ENCODE data around the gene C4orf46. TPM values are rescaled to one million over a fixed set of nuclear protein-coding genes. Genes with fewer than 3 reads are reported as not detected.
"Not testable (repeated sequence)": the region's sequence is repeated elsewhere in the genome, so short reads cannot be mapped to it uniquely, and the experiment has no call there.

C4orf46 gene
- total and polyA plus RNA-seq, 2 of the 4 experiments (the other 2 are of a cell fraction) = 8.1 to 10.0 TPM

DNA sequence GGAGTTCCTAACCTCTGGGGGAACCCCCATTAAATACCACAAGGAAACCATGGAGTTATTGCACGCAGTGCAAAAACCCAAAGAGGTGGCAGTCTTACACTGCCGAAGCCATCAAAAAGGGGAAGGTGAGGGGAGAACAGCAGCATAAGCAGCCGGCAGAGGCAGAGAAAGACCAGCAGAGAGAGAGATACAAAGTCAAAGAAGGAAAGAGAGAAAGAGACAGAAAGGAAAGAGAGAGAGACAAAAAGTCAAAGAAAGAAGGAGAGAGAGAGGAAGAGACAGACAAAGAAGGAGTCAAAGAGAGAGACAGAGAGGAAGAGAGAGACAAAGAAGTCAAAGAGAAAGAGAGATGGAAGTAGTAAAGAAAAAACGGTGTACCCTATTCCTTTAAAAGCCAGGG lies 8.4 kb downstream of the C4orf46 start:
- H3K56ac ChIP-seq (ENCODE audit: extremely low read depth, insufficient read depth, low read length); BruUV-seq (replicated peaks); dilution Hi-C loops (cut with HindIII; ENCODE audit: low sequenced_read_pairs, unreplicated experiment): not testable (repeated sequence)

More for the DNA sequence above, 8.4 kb downstream of the C4orf46 start:
- H3K79me1 ChIP-seq (ENCODE audit: low read depth in 1 of 2, low read length in 2 of 2); H2BK15ac ChIP-seq (ENCODE audit: low read depth, low read length); H3K36me3 ChIP-seq (ENCODE audit: control insufficient read depth, insufficient read depth, low read length); H2BK120ac ChIP-seq (ENCODE audit: low read depth, low read length); POLR2A ChIA-PET (ENCODE audit: unreplicated experiment); H2AK9ac ChIP-seq (replicated peaks; ENCODE audit: low read depth, low read length, poor library complexity); H3K4me3 ChIP-seq (ENCODE audit: insufficient read depth, low read depth, low read length); H4K20me1 ChIP-seq (ENCODE audit: insufficient read depth, low read length); H4K8ac ChIP-seq (ENCODE audit: low read depth in 2 of 2, low read length in 2 of 2); H3K18ac ChIP-seq (ENCODE audit: low read depth, low read length); H4K5ac ChIP-seq (ENCODE audit: low read depth, low read length); DNase-seq; H2BK20ac ChIP-seq (ENCODE audit: low read depth, low read length); H3K14ac ChIP-seq (replicated peaks; ENCODE audit: low read depth, low read length); H2AK5ac ChIP-seq (ENCODE audit: low read depth, low read length); intact Hi-C loops (cut with micrococcal nuclease); H3K4me2 ChIP-seq (ENCODE audit: low read depth, low read length); H3K9ac ChIP-seq (ENCODE audit: low read depth, low read length); ATAC-seq (ENCODE audit: low read depth); H3K9me3 ChIP-seq (ENCODE audit: control insufficient read depth, insufficient read depth, low read length); H4K91ac ChIP-seq (ENCODE audit: insufficient read depth, low read depth, low read length); H3K9me1 ChIP-seq (ENCODE audit: insufficient read depth, low read length); H3K23ac ChIP-seq (ENCODE audit: low read depth, low read length); H3K4me1 ChIP-seq (ENCODE audit: control insufficient read depth, insufficient read depth, low read length); CTCF ChIA-PET; H2AFZ ChIP-seq (replicated peaks; ENCODE audit: low read length, poor library complexity); H3K27ac ChIP-seq (ENCODE audit: insufficient read depth, low read length); in situ Hi-C loops (cut with MboI; ENCODE audit: low sequenced_read_pairs); H2BK5ac ChIP-seq (ENCODE audit: low read depth, low read length, poor library complexity, severe bottlenecking); H3K4ac ChIP-seq (ENCODE audit: low read depth, low read length); H3K27me3 ChIP-seq (ENCODE audit: control insufficient read depth, insufficient read depth, low read length): not testable (repeated sequence)
- no CpG with 5 or more reads among the region's 4 CpGs for WGBS, 2 experiments (ENCODE audit: extremely low coverage in 2 of 2, insufficient read length in 1 of 2)
